Measurements from ENCODE around the gene HCN3.

The HCN3 gene

GRCh38 chr1:155334962-155335361, 57.7 kb downstream of the HCN3 start:
- no peak for DNase-seq (ENCODE audit: low read depth)

Measured in T follicular helper cell (primary cell).